Trophoblast cell (in vitro differentiated cells and primary cell): ENCODE measurements around the gene UBE2A.

Experiments used
- DNase-seq, 2 donors: peaks; one replicate each; pipeline ENCODE4 v3.0.0-alpha.2; 2016
- H2AFZ ChIP-seq: 2 replicates; pipeline ENCODE4 v1.6.1; 2013; ENCODE audit warnings: low read length, moderate library complexity, mild to moderate bottlenecking; ENCODE audit not compliant: insufficient read depth, poor library complexity
- H2AK5ac ChIP-seq: 2 replicates; pipeline ENCODE4 v1.6.1; 2013; ENCODE audit warnings: mild to moderate bottlenecking, low read length
- H2BK120ac ChIP-seq: 2 replicates; pipeline ENCODE4 v1.6.1; 2013; ENCODE audit warnings: low read length, mild to moderate bottlenecking, moderate library complexity; ENCODE audit not compliant: insufficient read depth, poor library complexity
- H2BK12ac ChIP-seq: 2 replicates; pipeline ENCODE4 v1.6.1; 2013; ENCODE audit warnings: mild to moderate bottlenecking, low read length, moderate library complexity
- H2BK5ac ChIP-seq: 2 replicates; pipeline ENCODE4 v1.6.1; 2013; ENCODE audit warnings: low read length, low read depth, moderate library complexity, mild to moderate bottlenecking; ENCODE audit not compliant: poor library complexity
- H3K14ac ChIP-seq: 2 replicates; pipeline ENCODE4 v1.6.1; 2013; ENCODE audit warnings: mild to moderate bottlenecking, low read length
- H3K18ac ChIP-seq: 2 replicates; pipeline ENCODE4 v1.6.1; 2013; ENCODE audit warnings: mild to moderate bottlenecking, low read length
- H3K23ac ChIP-seq: 2 replicates; pipeline ENCODE4 v1.6.1; 2013; ENCODE audit warnings: low read length
- H3K27ac ChIP-seq: 2 replicates; pipeline ENCODE4 v1.5.1; 2013; ENCODE audit warnings: low read depth, mild to moderate bottlenecking, inconsistent platforms, low read length, moderate library complexity
- H3K27me3 ChIP-seq: 2 replicates; pipeline ENCODE4 v1.6.1; 2013; ENCODE audit warnings: inconsistent platforms, mild to moderate bottlenecking, low read length, moderate library complexity; ENCODE audit not compliant: insufficient read depth
- H3K36me3 ChIP-seq, 2 experiments: 1 replicate in 1 of 2; 2 replicates in 1 of 2; pipeline ENCODE4 v1.6.1; 2013; ENCODE audit warnings: low read length in 2 of 2, mild to moderate bottlenecking in 2 of 2, moderate library complexity in 1 of 2; ENCODE audit not compliant: insufficient read depth in 2 of 2, control insufficient read depth in 1 of 2
- H3K4ac ChIP-seq: 2 replicates; pipeline ENCODE4 v1.6.1; 2013; ENCODE audit warnings: low read depth, mild to moderate bottlenecking, low read length, moderate library complexity
- H3K4me1 ChIP-seq, 2 experiments: 1 replicate in 1 of 2; 2 replicates in 1 of 2; pipeline ENCODE4 v1.6.1; 2013; ENCODE audit warnings: low read length in 2 of 2, mild to moderate bottlenecking in 2 of 2, moderate library complexity in 1 of 2; ENCODE audit not compliant: insufficient read depth in 2 of 2, control insufficient read depth in 1 of 2
- H3K4me2 ChIP-seq: 2 replicates; pipeline ENCODE4 v1.6.1; 2013; ENCODE audit warnings: inconsistent platforms, mild to moderate bottlenecking, low read length, moderate library complexity
- H3K4me3 ChIP-seq: 2 replicates; pipeline ENCODE4 v1.5.1; 2013; ENCODE audit warnings: mild to moderate bottlenecking, low read depth, low read length, inconsistent platforms
- H3K79me1 ChIP-seq: one replicate; pipeline ENCODE4 v1.6.1; 2013; ENCODE audit warnings: low read length
- H3K79me2 ChIP-seq: 2 replicates; pipeline ENCODE4 v1.6.1; 2013; ENCODE audit warnings: low read length, mild to moderate bottlenecking; ENCODE audit not compliant: control insufficient read depth, insufficient read depth, poor library complexity
- H3K9ac ChIP-seq: 2 replicates; pipeline ENCODE4 v1.6.1; 2013; ENCODE audit warnings: mild to moderate bottlenecking, low read length
- H3K9me3 ChIP-seq: 2 replicates; pipeline ENCODE4 v1.6.1; 2013; ENCODE audit warnings: low read depth, mild to moderate bottlenecking, control low read depth, inconsistent platforms, low read length; ENCODE audit not compliant: insufficient read depth
- H4K12ac ChIP-seq: 2 replicates; pipeline ENCODE4 v1.6.1; 2013; ENCODE audit warnings: low read depth, mild to moderate bottlenecking, low read length, moderate library complexity
- H4K8ac ChIP-seq: 2 replicates; pipeline ENCODE4 v1.6.1; 2013; ENCODE audit warnings: low read depth, mild to moderate bottlenecking, low read length, moderate library complexity
- H4K91ac ChIP-seq: one replicate; pipeline ENCODE4 v1.6.1; 2013; ENCODE audit warnings: low read depth, mild to moderate bottlenecking, low read length, moderate library complexity
- WGBS: extraction: QIAGEN DNeasy Blood & Tissue Kit; methylation state at CpG from one replicate; pipeline ENCODE4 v1.1.7; 2013; ENCODE audit warnings: missing lambda C conversion rate; ENCODE audit not compliant: insufficient read length, insufficient coverage; ENCODE audit errors: extremely low coverage; 5-methylcytosine and 5-hydroxymethylcytosine counted together

The UBE2A gene

GRCh38 chrX:119617517-119618164 is 43.3 kb downstream of the UBE2A start:
- Histone ChIP-seq H3K18ac (no peak overlapping the region), H3K23ac (no peak overlapping the region), H3K79me1 (no peaks in the 10 kb centered on the region), H3K4ac (no peak overlapping the region), H3K9me3 (no peaks in the 10 kb centered on the region), H4K91ac (no peak overlapping the region), H4K12ac (no peak overlapping the region), H3K14ac (no peak overlapping the region), H3K4me2 (no peak overlapping the region), H2AK5ac (no peak overlapping the region), H2AFZ (no peak overlapping the region), H3K36me3 (peaks cover 3 to 4% of the 10 kb centered on the region in 2 experiments), H3K27ac (no peak overlapping the region), H3K79me2 (no peaks in the 10 kb centered on the region), H3K4me3 (no peak overlapping the region), H4K8ac (no peak overlapping the region), H2BK12ac (no peak overlapping the region), H3K9ac (no peak overlapping the region), H3K4me1 (no peaks in the 10 kb centered on the region), H2BK5ac (no peak overlapping the region), H2BK120ac (no peak overlapping the region), H3K27me3 (no peaks in the 10 kb centered on the region)
- DNase-seq = no peak
- no CpG with 5 or more reads among the region's 15 CpGs for WGBS

- Histone ChIP-seq H3K79me2 (no peaks in the 10 kb centered on the region), H2AFZ (no peak overlapping the region), H3K23ac (no peak overlapping the region), H3K9me3 (no peaks in the 10 kb centered on the region), H3K4me2 (no peak overlapping the region), H3K14ac (no peak overlapping the region), H4K8ac (no peak overlapping the region), H4K91ac (no peak overlapping the region), H3K4ac (no peak overlapping the region), H3K4me1 (no peaks in the 10 kb centered on the region), H4K12ac (no peak overlapping the region), H2BK120ac (no peak overlapping the region), H2AK5ac (no peak overlapping the region), H3K27me3 (no peaks in the 10 kb centered on the region), H3K9ac (no peak overlapping the region), H3K36me3 (peaks cover 3 to 6% of the 10 kb centered on the region in 2 experiments), H2BK12ac (no peak overlapping the region), H3K4me3 (no peak overlapping the region), H2BK5ac (no peak overlapping the region), H3K27ac (no peak overlapping the region), H3K79me1 (no peaks in the 10 kb centered on the region), H3K18ac (no peak overlapping the region)
- DNase-seq = no peak
- WGBS = no CpG with 5 or more reads among the region's 5 CpGs
These were observed 44.1 kb downstream of the UBE2A start for GRCh38 chrX:119618439-119618838.

GRCh38 chrX:119622356-119623232 is 48.2 kb downstream of the UBE2A start:
- Histone ChIP-seq H2BK5ac (no peak overlapping the region), H2BK120ac (no peak overlapping the region), H3K4me1 (no peaks in the 10 kb centered on the region), H2AFZ (no peak overlapping the region), H4K8ac (no peak overlapping the region), H2AK5ac (no peak overlapping the region), H3K18ac (no peak overlapping the region), H3K9ac (no peak overlapping the region), H3K79me2 (no peaks in the 10 kb centered on the region), H3K27ac (no peak overlapping the region), H4K12ac (no peak overlapping the region), H2BK12ac (no peak overlapping the region), H3K23ac (no peak overlapping the region), H3K36me3 (peaks cover 17 to 19% of the 10 kb centered on the region in 2 experiments), H3K14ac (no peak overlapping the region), H3K79me1 (no peaks in the 10 kb centered on the region), H3K4me3 (no peak overlapping the region), H3K9me3 (no peaks in the 10 kb centered on the region), H3K4ac (no peak overlapping the region), H4K91ac (no peak overlapping the region), H3K27me3 (no peaks in the 10 kb centered on the region), H3K4me2 (no peak overlapping the region)
- no CpG with 5 or more reads among the region's 9 CpGs for WGBS
- no peak for DNase-seq

GRCh38 chrX:119624417-119624816 is 50.1 kb downstream of the UBE2A start:
- H3K23ac ChIP-seq = no peak overlapping the region
- no peak overlapping the region for H2BK5ac ChIP-seq
- H2BK12ac ChIP-seq = no peak overlapping the region
- H3K27me3 ChIP-seq = no peaks in the 10 kb centered on the region
- no peak overlapping the region for H3K4me2 ChIP-seq
- H3K4ac ChIP-seq = no peak overlapping the region
- H3K27ac ChIP-seq = no peak overlapping the region
- H2AFZ ChIP-seq = no peak overlapping the region
- no peaks in the 10 kb centered on the region for H3K79me1 ChIP-seq
- no CpG with 5 or more reads among the region's 11 CpGs for WGBS
- no peaks in the 10 kb centered on the region for H3K9me3 ChIP-seq
- H3K4me3 ChIP-seq = no peak overlapping the region
- no peaks in the 10 kb centered on the region for H3K4me1 ChIP-seq
- no peak overlapping the region for H2AK5ac ChIP-seq
- H3K36me3 ChIP-seq = peaks cover 22 to 26% of the 10 kb centered on the region in 2 experiments
- no peak for DNase-seq
- H3K14ac ChIP-seq = no peak overlapping the region
- H4K8ac ChIP-seq = no peak overlapping the region
- H3K9ac ChIP-seq = no peak overlapping the region
- H4K12ac ChIP-seq = no peak overlapping the region
- H2BK120ac ChIP-seq = no peak overlapping the region
- H4K91ac ChIP-seq = no peak overlapping the region
- H3K79me2 ChIP-seq = no peaks in the 10 kb centered on the region
- no peak overlapping the region for H3K18ac ChIP-seq
